Naive thymus-derived CD8-positive, alpha-beta T cell (primary cell): ENCODE results near the gene ZACN. TPM values are rescaled to one million over a fixed set of nuclear protein-coding genes. Genes with fewer than 3 reads are reported as not detected.

Source experiments
- ATAC-seq, 2 donors: fragments of 150-1000 bp; cut with Tn5 transposase in 1 of 2; sonication (Bioruptor Pico), chemical (Tn5 transposase) in 1 of 2; 1 replicate in 1 of 2; 2 replicates in 1 of 2; pipeline ENCODE4 v1.10.0; 2021; ENCODE audit warnings: mild to moderate bottlenecking in 2 of 2, moderate library complexity in 2 of 2
- POLR2A ChIA-PET: fragments of 350-600 bp; sonication (Branson Sonifier 250); formaldehyde crosslinking; loops from one replicate; lab custom pipeline; 2021; ENCODE audit warnings: antibody characterized with exemption; lab: Charles Lee
- DNase-seq, 10 donors: peaks; one replicate each; pipeline versions ENCODE4 v3.0.0 to v3.0.0-alpha.2; 2020 to 2022
- H3K27ac Mint-ChIP-seq, 10 donors: one replicate each; pipeline ENCODE4 v1.8.0; 2020 to 2022; ENCODE audit warnings: mild to moderate bottlenecking in 10 of 10, mixed read lengths in 10 of 10, moderate library complexity in 4 of 10, inconsistent platforms in 1 of 10
- H3K27me3 Mint-ChIP-seq, 5 donors: one replicate each; pipeline ENCODE4 v1.8.0; 2021 to 2022; ENCODE audit warnings: mixed read lengths in 5 of 5
- H3K36me3 Mint-ChIP-seq, 3 donors: one replicate each; pipeline ENCODE4 v1.8.0; 2020 to 2022; ENCODE audit warnings: mixed read lengths in 3 of 3, mild to moderate bottlenecking in 2 of 3, inconsistent platforms in 1 of 3
- H3K4me1 Mint-ChIP-seq, 4 donors: one replicate each; pipeline ENCODE4 v1.8.0; 2021 to 2022; ENCODE audit warnings: mixed read lengths in 4 of 4
- H3K4me3 Mint-ChIP-seq, 10 donors: one replicate each; pipeline ENCODE4 v1.8.0; 2020 to 2022; ENCODE audit warnings: mild to moderate bottlenecking in 10 of 10, mixed read lengths in 10 of 10, moderate library complexity in 6 of 10, inconsistent platforms in 1 of 10
- H3K9me3 Mint-ChIP-seq, 9 donors: one replicate each; pipeline ENCODE4 v1.8.0; 2020 to 2022; ENCODE audit warnings: mixed read lengths in 9 of 9, mild to moderate bottlenecking in 3 of 9, inconsistent platforms in 1 of 9, moderate library complexity in 1 of 9
- polyA plus RNA-seq, 3 donors: library from polyadenylated mRNA; unstranded; fragments of 300-500 nt; fragmentation: Illumina TruSeq; gene quantifications; one replicate each; pipeline ENCODE4 v1.2.3, GENCODE V29; 2021
- total RNA-seq, 8 experiments: library from RNA in 2 of 8; stranded (reverse) in 2 of 8; gene quantifications; one replicate each; pipeline ENCODE4 v1.2.3 and lab custom pipeline; 2021 to 2026

The ZACN gene
- total and polyA plus RNA-seq, 5 experiments from 2014 or later = 0.21 to 4.6 (median 1.9) TPM; not detected in 2

DNA sequence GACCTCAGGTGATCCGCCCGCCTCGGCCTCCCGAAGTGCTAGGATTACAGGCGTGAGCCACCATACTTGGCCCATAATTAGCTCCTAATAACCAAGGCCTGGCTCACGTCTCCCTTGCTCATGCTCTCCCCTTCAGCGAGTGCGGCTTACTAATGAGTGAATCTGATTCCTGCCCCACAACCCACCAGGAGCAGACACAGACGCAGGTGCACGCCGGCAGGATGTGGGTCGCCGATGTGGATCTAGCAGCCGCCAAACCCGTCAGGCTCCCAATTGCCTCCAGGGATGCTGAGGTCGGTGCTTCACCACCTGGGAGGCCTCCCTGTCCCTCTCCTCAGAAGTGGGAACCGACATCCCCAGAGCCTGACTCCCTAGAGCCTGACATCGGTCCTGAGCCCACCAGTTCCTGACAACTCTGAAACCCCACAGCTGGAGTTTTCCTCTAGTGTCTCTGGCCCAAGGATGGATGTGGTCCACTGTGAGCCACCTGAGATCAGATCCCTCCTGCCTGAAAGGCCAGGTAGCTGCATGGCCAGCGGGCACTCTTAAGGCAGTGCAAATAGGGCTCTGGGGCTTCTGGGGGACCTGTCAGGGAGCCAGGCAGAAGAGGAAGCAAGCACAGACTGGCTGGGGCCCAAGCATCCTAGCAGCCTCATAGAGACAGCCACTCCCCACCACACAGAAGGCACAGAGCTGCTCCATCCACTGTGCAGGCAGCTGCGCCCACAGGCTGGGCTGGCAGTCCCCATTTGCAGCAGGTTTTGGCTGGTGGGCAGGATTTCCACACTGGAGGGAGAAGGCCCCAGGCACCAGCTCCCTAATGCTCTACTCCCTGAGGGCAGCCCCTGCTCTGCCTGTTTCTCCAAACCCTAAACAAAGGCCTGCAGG is 13.8 kb downstream of the ZACN start:
- ATAC-seq (peak; percentile 49 to 76), DNase-seq (no peak)
- H3K4me1 Mint-ChIP-seq = peaks cover 2 to 16% (median 5%) of the 10 kb centered on the region in 4 donors
- H3K4me3 Mint-ChIP-seq = no peak overlapping the region
- POLR2A ChIA-PET = interaction anchor here (0.6 to 2.0 kb wide), 7 partner anchors 11 to 198 kb away, joined by 4 to 8 read pairs (median 4); partner anchors contain the start of genes EXOC7 and ZACN
- H3K27me3 Mint-ChIP-seq = no peaks in the 10 kb centered on the region
- peak overlapping the region in 6 of 10 donors; percentile 3 to 38 (median 26) for H3K27ac Mint-ChIP-seq
- peaks cover 0 to 80% (median 13%) of the 10 kb centered on the region in 3 donors for H3K36me3 Mint-ChIP-seq
- no peaks in the 10 kb centered on the region for H3K9me3 Mint-ChIP-seq

DNA sequence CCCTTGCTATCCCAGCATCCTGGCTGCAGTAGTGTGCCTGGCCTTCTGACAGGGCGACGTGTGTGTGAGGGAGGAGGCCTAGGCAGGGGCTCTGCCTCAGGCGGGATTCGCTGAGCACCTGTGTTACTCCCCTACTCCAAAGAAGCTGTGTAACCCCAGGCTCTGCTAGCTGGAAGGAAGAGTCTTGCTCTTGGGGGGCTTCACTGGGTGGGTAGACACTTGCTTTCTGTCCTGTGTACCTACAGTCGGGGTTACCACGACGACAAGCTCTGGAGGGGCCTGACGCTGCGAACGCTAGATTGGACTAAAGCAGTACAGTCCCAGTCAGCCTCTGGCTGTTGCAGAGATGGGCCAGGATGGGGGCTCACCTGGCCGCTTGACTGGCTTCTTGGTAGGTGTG is 15.1 kb downstream of the ZACN start:
- POLR2A ChIA-PET = no interaction called here
- DNase-seq (no peak), ATAC-seq (no peak)
- peaks cover 0 to 84% (median 12%) of the 10 kb centered on the region in 3 donors for H3K36me3 Mint-ChIP-seq
- H3K4me1 Mint-ChIP-seq = peaks cover 2 to 18% (median 5%) of the 10 kb centered on the region in 4 donors
- no peaks in the 10 kb centered on the region for H3K27me3 Mint-ChIP-seq
- H3K27ac Mint-ChIP-seq = peak overlapping the region in 1 of 10 donors; percentile 49
- no peak overlapping the region for H3K4me3 Mint-ChIP-seq
- H3K9me3 Mint-ChIP-seq = no peaks in the 10 kb centered on the region

DNA sequence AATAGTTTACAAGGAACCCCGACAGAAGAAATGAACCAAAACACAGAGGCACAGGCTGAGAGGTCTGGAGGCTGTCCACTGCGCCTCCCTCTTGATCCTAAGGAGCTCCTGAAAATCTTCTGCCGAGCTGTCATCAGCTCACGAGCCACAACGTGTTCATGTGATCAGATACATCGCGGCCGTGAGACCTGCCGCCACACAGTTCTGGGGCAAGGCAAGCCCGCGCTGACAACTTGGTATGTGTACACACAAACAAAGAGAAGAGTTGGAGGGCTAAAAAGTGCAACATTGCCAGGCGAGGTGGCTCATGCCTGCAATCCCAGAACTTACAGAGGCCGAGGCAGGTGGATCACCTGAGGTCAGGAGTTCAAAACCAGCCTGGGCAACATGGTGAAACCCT is 17.0 kb downstream of the ZACN start:
- Mint-ChIP-seq H3K27ac (peak overlapping the region in 1 of 10 donors; percentile 59), H3K4me3 (no peak overlapping the region), H3K27me3 (no peaks in the 10 kb centered on the region), H3K36me3 (peaks cover 4 to 86% (median 14%) of the 10 kb centered on the region in 3 donors), H3K4me1 (peaks cover 2 to 22% (median 10%) of the 10 kb centered on the region in 4 donors), H3K9me3 (no peaks in the 10 kb centered on the region)
- DNase-seq (no peak), ATAC-seq (no peak)
- POLR2A ChIA-PET = interaction anchor here (0.6 to 1.2 kb wide), 6 partner anchors 8 to 29 kb away, joined by 3 to 6 read pairs (median 4); partner anchors contain the start of gene EXOC7

DNA sequence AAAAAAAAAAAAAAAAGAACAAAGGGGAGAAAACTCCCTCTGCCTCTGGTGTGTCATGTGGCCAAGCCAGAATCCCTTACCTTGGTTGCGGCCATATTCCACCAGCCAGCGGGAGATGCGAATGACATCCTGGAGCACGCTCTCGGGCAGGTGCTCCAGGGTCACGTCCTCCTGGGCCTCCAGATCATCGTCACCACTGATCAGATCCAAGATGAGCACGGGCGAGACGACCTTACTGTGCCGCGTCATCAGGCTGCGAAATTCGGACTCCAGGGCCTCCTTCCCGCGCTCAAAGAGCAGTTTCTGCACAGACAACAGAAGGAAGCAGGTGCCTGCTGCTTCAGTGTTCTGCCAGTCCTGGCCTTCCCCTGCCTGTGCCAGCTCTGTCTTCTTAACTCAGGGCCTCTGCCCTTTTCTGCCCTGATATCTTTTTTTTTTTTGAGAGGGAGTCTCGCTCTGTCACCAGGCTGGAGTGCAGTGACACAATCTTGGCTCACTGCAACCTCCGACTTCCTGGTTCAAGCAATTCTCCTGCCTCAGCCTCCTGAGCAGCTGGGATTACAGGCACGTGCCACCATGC is 18.8 kb downstream of the ZACN start:
- Mint-ChIP-seq H3K9me3 (no peaks in the 10 kb centered on the region), H3K4me3 (no peak overlapping the region), H3K27me3 (no peaks in the 10 kb centered on the region), H3K36me3 (peaks cover 4 to 81% (median 19%) of the 10 kb centered on the region in 3 donors), H3K27ac (peak overlapping the region in 1 of 10 donors; percentile 25), H3K4me1 (peaks cover 4 to 33% (median 24%) of the 10 kb centered on the region in 4 donors)
- no peak for ATAC-seq
- DNase-seq = no peak
- POLR2A ChIA-PET = no interaction called here

DNA sequence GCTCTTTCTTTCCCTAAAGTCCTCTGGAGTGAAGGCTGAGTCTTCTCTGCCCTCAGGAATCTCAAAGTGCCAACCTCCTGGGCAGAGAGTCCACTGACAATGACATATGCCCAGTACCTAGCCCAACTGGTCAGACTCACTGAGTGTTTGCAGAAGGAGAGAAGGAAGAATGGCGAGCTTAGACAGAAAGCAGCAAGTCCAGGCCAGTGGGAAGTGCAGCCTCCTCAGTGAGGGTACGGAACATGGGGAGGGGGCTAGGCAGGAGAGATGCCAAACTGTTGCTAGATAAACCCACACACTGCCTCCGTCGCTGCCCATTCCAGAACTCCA is 23.9 kb downstream of the ZACN start:
- Mint-ChIP-seq H3K36me3 (peaks cover 4 to 37% (median 9%) of the 10 kb centered on the region in 3 donors), H3K27me3 (no peaks in the 10 kb centered on the region), H3K4me3 (peak overlapping the region; percentile 94 to 99 (median 97)), H3K4me1 (peaks cover 6 to 40% (median 36%) of the 10 kb centered on the region in 4 donors), H3K27ac (peak overlapping the region; percentile 95 to 99 (median 98)), H3K9me3 (no peaks in the 10 kb centered on the region)
- DNase-seq (no peak), ATAC-seq (peak in 1 of 2 donors; percentile 2)
- POLR2A ChIA-PET = interaction anchor here (0.6 to 2.6 kb wide), 14 partner anchors 10 to 1199 kb away, joined by 3 to 20 read pairs (median 6); partner anchors contain the start of genes PRPSAP1, SRP68 and ZACN

DNA sequence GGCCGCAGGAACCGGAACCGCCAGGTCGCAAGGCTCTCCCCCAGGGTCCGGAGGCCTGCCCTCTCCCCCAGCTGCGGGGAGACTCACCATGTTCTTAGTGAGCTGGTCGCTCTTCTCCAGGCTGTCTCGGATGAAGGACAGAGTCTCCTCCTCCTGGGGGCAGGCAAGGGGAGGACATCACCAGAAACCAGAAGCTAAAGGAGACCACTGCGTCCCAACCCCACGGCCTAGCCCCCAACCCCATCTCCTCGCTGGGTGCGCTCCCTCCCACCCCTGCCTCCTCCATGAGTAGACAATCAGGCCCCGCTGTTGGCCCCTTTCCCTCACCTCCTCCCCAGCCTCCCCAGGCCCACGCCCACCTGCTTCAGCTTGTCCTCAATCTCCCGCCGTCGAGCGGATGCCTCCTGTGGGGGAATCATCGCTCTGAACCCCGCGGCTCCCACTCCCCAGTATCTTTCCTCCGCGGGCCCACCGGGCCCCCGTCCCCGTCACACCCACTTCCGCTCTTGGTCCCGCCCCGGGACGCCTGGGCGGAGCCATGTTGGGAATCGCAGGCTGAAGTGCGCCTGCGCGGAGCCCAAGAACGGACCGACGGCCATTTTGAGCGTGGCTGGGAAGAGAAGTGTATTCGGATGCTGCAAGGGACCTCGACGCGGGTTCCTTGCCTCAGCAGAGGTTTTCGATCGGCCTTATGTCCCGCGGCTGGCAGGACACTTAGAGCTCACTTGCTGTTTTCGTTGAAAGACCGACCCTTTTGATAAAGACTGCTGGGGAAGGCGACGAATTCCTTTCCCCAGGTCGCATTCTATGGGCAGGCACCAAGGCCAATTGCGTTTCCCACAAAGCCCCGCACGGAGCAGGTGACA is 24.5 kb downstream of the ZACN start, which contains the start of gene EXOC7:
EXOC7 (minus strand) TSS at position 514 of the 866 bp plus-strand sequence; CDS start at position 419, 95 bp downstream.
- Mint-ChIP-seq H3K4me1 (peaks cover 6 to 39% (median 36%) of the 10 kb centered on the region in 4 donors), H3K36me3 (peaks cover 4 to 31% (median 9%) of the 10 kb centered on the region in 3 donors), H3K27me3 (no peaks in the 10 kb centered on the region), H3K4me3 (peak within 1 kb of the TSS; percentile 94 to 99 (median 97)), H3K9me3 (no peaks in the 10 kb centered on the region), H3K27ac (peak within 1 kb of the TSS; percentile 95 to 99 (median 98))
- DNase-seq (peak; percentile 87 to 95 (median 92)), ATAC-seq (peak; percentile 90 to 92)
- POLR2A ChIA-PET = interaction anchor here (0.8 to 2.6 kb wide), 25 partner anchors 8 to 255 kb away, joined by 3 to 20 read pairs (median 4); partner anchors contain the start of genes MRPL38, PRPSAP1, SRP68 and ZACN

DNA sequence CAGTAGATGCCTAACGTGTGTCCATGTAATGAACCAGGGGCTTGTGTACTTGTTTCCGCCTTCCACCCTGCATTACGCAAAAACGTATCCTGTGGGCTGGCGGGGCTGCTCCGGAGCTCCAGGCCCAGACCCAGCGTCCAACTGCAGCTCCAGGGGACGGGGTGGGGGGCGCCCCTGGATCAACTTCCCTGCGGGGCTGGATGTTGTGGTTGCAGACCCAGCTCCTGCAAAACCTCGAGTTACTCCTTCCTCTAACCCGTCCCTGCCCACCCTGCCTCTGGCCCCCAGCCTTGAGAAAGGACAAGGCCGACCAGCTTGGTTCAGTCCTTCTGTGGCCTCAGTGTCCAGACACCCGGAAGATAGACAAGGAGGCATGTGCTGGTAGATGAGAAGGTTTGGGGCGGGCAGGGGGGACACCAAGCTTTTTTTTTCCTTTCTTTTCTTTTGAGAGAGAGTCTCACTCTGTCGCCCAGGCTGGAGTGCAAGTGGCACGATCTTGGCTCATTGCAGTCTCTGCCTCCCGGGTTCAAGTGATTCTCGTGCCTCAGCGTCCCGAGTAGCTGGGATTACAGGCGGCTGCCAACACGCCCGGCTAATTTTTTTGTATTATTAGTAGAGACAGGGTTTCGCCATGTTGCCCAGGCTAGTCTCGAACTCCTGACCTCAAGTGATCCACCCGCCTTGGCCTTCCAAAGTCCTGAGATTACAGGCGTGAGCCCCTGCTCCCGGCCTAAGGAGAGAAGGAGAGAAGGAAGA is 25.3 kb downstream of the ZACN start:
- peaks cover 4 to 23% (median 9%) of the 10 kb centered on the region in 3 donors for H3K36me3 Mint-ChIP-seq
- DNase-seq (no peak), ATAC-seq (no peak)
- peak overlapping the region; percentile 94 to 99 (median 97) for H3K4me3 Mint-ChIP-seq
- POLR2A ChIA-PET = interaction anchor here (0.8 to 2.6 kb wide), 23 partner anchors 8 to 254 kb away, joined by 3 to 20 read pairs (median 4); partner anchors contain the start of genes MRPL38, PRPSAP1, SRP68 and ZACN
- no peaks in the 10 kb centered on the region for H3K9me3 Mint-ChIP-seq
- no peaks in the 10 kb centered on the region for H3K27me3 Mint-ChIP-seq
- H3K27ac Mint-ChIP-seq = peak overlapping the region; percentile 95 to 99 (median 98)
- peaks cover 6 to 39% (median 36%) of the 10 kb centered on the region in 4 donors for H3K4me1 Mint-ChIP-seq

DNA sequence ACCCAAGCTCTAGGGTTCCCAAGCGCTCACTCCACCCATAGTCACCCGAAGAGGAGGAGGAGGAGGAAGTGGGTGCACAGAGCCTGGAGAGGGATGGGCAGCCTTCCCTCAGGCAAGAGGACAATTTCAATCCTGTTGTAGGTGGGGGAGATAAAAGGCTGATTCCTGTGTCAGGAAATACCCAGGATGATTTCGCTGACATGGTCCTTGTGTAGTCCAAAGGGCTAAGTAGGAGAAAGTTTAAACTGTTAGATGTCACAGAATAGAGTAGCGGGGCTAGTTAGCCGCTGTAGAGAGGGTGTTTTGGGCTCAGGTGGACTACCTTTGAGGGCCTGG is 25.9 kb downstream of the ZACN start:
- H3K27me3 Mint-ChIP-seq = no peaks in the 10 kb centered on the region
- POLR2A ChIA-PET = interaction anchor here (0.7 to 2.6 kb wide), 13 partner anchors 15 to 254 kb away, joined by 3 to 20 read pairs (median 4); partner anchors contain the start of genes SRP68 and ZACN
- H3K9me3 Mint-ChIP-seq = no peaks in the 10 kb centered on the region
- peaks cover 3 to 17% (median 9%) of the 10 kb centered on the region in 3 donors for H3K36me3 Mint-ChIP-seq
- ATAC-seq (no peak), DNase-seq (no peak)
- H3K4me1 Mint-ChIP-seq = peaks cover 6 to 38% (median 34%) of the 10 kb centered on the region in 4 donors
- H3K4me3 Mint-ChIP-seq = peak overlapping the region; percentile 47 to 99 (median 80)
- peak overlapping the region in 9 of 10 donors; percentile 78 to 99 (median 96) for H3K27ac Mint-ChIP-seq

DNA sequence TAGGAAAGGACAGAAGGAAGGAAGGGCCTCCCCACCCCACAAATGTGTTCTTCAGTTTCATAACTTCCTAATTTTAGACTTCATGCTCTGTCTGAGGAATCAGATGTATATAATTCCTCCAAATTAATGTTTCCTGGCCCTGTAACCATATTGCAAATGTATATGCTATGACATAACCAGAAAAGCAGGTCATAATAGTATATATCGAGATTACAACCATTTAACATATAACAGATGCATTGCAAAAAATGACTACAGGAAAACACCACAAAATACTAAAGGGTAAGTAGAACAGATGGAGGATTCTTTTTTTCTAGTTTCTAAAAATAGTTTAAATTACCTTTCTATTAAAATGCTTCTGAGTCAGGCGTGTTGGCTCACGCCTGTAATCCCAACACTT is 27.7 kb downstream of the ZACN start:
- H3K9me3 Mint-ChIP-seq = no peaks in the 10 kb centered on the region
- DNase-seq (no peak), ATAC-seq (no peak)
- H3K4me3 Mint-ChIP-seq = peak overlapping the region in 1 of 10 donors; percentile 18
- H3K27ac Mint-ChIP-seq = peak overlapping the region in 2 of 10 donors; percentile 25 to 48
- POLR2A ChIA-PET = interaction anchor here (0.5 kb wide), 1 partner anchor 77 kb away, joined by 4 read pairs; no protein-coding TSS in a partner anchor
- H3K36me3 Mint-ChIP-seq = peaks cover 0 to 2% (median 0%) of the 10 kb centered on the region in 3 donors
- H3K27me3 Mint-ChIP-seq = no peaks in the 10 kb centered on the region
- H3K4me1 Mint-ChIP-seq = peaks cover 3 to 28% (median 23%) of the 10 kb centered on the region in 4 donors

DNA sequence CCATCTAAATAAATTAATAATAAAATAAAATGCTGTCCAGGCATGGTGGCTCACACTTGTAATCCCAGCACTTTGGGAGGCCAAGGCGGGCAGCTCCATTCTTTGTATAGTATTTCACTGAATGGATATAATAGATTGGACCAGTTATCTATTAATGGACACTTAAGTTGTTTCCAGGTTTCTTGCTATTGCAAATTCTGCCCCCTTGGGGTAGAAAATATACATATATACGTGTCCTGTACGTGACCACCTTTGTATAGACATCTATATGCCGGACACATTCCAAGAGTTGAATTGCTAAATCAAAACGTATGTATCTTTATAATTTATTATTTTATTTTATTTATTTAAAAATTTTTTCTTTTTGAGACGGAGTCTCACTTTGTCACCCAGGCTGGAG is 28.5 kb downstream of the ZACN start:
- Mint-ChIP-seq H3K4me3 (no peak overlapping the region), H3K9me3 (no peaks in the 10 kb centered on the region), H3K4me1 (peaks cover 2 to 22% (median 18%) of the 10 kb centered on the region in 4 donors), H3K36me3 (no peaks in the 10 kb centered on the region), H3K27ac (no peak overlapping the region), H3K27me3 (no peaks in the 10 kb centered on the region)
- POLR2A ChIA-PET = no interaction called here
- ATAC-seq (no peak), DNase-seq (peak in 1 of 10 donors; percentile 14)

DNA sequence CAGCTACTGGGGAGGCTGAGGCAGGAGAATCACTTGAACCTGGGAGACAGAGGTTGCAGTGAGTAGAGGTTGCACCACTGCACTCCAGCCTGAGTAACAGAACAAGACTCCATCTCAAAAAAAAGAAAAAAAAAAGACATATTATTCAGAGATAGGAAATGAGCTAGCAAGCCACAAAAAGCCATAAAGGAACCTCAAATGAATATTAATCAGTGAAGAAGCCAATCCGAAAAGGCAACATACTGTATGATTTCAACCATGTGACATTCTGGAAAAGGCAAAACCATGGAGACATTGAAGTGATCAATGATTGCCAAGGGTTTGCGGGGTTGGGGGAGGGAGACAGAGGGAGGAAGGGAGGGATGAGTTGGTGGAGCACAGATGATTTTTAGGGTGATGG is 33.0 kb downstream of the ZACN start:
- DNase-seq (no peak), ATAC-seq (no peak)
- POLR2A ChIA-PET = interaction anchor here (1.7 to 2.2 kb wide), 2 partner anchors 8 to 162 kb away, joined by 3 to 9 read pairs; partner anchors contain the start of gene EXOC7
- Mint-ChIP-seq H3K27ac (no peak overlapping the region), H3K36me3 (no peaks in the 10 kb centered on the region), H3K27me3 (no peaks in the 10 kb centered on the region), H3K4me1 (no peaks in the 10 kb centered on the region), H3K4me3 (no peak overlapping the region), H3K9me3 (peaks cover 0 to 3% (median 0%) of the 10 kb centered on the region in 9 donors)
